Endothelial cell of umbilical vein (primary cell): ENCODE results near the gene CACNA1C. TPM values are rescaled to one million over a fixed set of nuclear protein-coding genes. Genes with fewer than 3 reads are reported as not detected.

Source experiments
- BruUV-seq: library from RNA; stranded (reverse); fragments of 400-500 nt; replicated peaks from 2 replicates; lab custom pipeline; 2021; lab: Mats Ljungman, UMichigan
- CTCF ChIA-PET: fragments of 300-600, 350-600 bp; sonication (Branson Sonifier 250); formaldehyde crosslinking; loops from one replicate; lab custom pipeline; 2021; ENCODE audit warnings: antibody characterized with exemption, inconsistent platforms; lab: Charles Lee
- POLR2A ChIA-PET: fragments of 300-600, 350-600 bp; sonication (Branson Sonifier 250); formaldehyde crosslinking; loops from one replicate; lab custom pipeline; 2021; ENCODE audit warnings: antibody characterized with exemption, inconsistent platforms; lab: Charles Lee
- DNase-seq: peaks from one replicate; pipeline ENCODE4 v3.0.0-alpha.2; 2011; ENCODE audit warnings: low read depth, low spot score
- FAIRE-seq: peaks from 2 replicates; lab custom pipeline; 2011; peaks lifted over from hg19 to GRCh38; lab: Jason Lieb, UNC
- H2AFZ ChIP-seq: 2 replicates; pipeline ENCODE4 v1.6.0; 2012; ENCODE audit warnings: low read depth, low read length, control low read depth, inconsistent platforms
- H3K27ac ChIP-seq: 2 replicates; pipeline ENCODE4 v1.5.1; 2011; ENCODE audit warnings: low read depth, mild to moderate bottlenecking, control low read depth, low read length, moderate library complexity; ENCODE audit not compliant: insufficient read depth
- H3K27me3 ChIP-seq, 2 experiments: 2 replicates each; pipeline versions ENCODE4 v1.6.0 to v1.6.1; 2011; ENCODE audit warnings: low read length in 2 of 2, mixed read lengths in 1 of 2; ENCODE audit not compliant: control insufficient read depth in 2 of 2, insufficient read depth in 2 of 2
- H3K36me3 ChIP-seq, 2 experiments: 2 replicates in 1 of 2; 3 replicates in 1 of 2; pipeline ENCODE4 v1.5.1; 2011; ENCODE audit warnings: low read length in 2 of 2, mild to moderate bottlenecking in 1 of 2, moderate library complexity in 1 of 2; ENCODE audit not compliant: control insufficient read depth in 2 of 2, insufficient read depth in 2 of 2; ENCODE audit errors: extremely low read depth in 1 of 2
- H3K4me1 ChIP-seq: 3 replicates; pipeline ENCODE4 v1.5.1; 2011; ENCODE audit warnings: mild to moderate bottlenecking, low read length; ENCODE audit not compliant: control insufficient read depth, insufficient read depth; ENCODE audit errors: extremely low read depth
- H3K4me2 ChIP-seq: 2 replicates; pipeline ENCODE4 v1.6.1; 2011; ENCODE audit warnings: low read length, control low read depth, mixed read lengths; ENCODE audit not compliant: insufficient read depth
- H3K4me3 ChIP-seq, 3 experiments: fragments of 200-600 bp in 1 of 3; sonication (generic), shearing (Covaris generic) in 1 of 3; replicated peaks in 1 of 3; 2 replicates each; pipeline ENCODE4 v1.5.1; 2011 to 2016; ENCODE audit warnings: control low read depth in 3 of 3, low read length in 3 of 3, mild to moderate bottlenecking in 2 of 3, inconsistent platforms in 1 of 3, low read depth in 1 of 3, moderate library complexity in 1 of 3; ENCODE audit not compliant: insufficient read depth in 1 of 3
- H3K79me2 ChIP-seq: 2 replicates; pipeline ENCODE4 v1.6.0; 2012; ENCODE audit warnings: low read length, inconsistent platforms; ENCODE audit not compliant: control insufficient read depth, insufficient read depth
- H3K9ac ChIP-seq: replicated peaks from 2 replicates; pipeline ENCODE3; 2011; ENCODE audit warnings: low read length, control low read depth; ENCODE audit not compliant: insufficient read depth; ENCODE audit errors: extremely low read depth
- H3K9me1 ChIP-seq: replicated peaks from 3 replicates; pipeline ENCODE4 v1.6.0; 2011; ENCODE audit warnings: mild to moderate bottlenecking, low read length; ENCODE audit not compliant: control insufficient read depth, insufficient read depth; ENCODE audit errors: extremely low read depth
- H3K9me3 ChIP-seq: replicated peaks from 2 replicates; pipeline ENCODE4 v1.5.1; 2012; ENCODE audit warnings: low read length, inconsistent platforms; ENCODE audit not compliant: control insufficient read depth, insufficient read depth
- H4K20me1 ChIP-seq: replicated peaks from 2 replicates; pipeline ENCODE3; 2011; ENCODE audit warnings: mild to moderate bottlenecking, low read length; ENCODE audit not compliant: control insufficient read depth, insufficient read depth; ENCODE audit errors: extremely low read depth
- EZH2 ChIP-seq: IDR thresholded peaks from 2 replicates; pipeline ENCODE4 v1.6.1; 2012; ENCODE audit warnings: borderline replicate concordance, low read depth, mild to moderate bottlenecking, moderate library complexity, low read length, inconsistent platforms; ENCODE audit not compliant: severe bottlenecking
- FOS ChIP-seq: IDR thresholded peaks from 2 replicates; pipeline ENCODE4 v1.6.1; 2011; ENCODE audit warnings: mild to moderate bottlenecking, low read length, moderate library complexity, borderline replicate concordance; ENCODE audit not compliant: insufficient read depth
- GATA2 ChIP-seq: IDR thresholded peaks from 2 replicates; pipeline ENCODE4 v1.7.0; 2011; ENCODE audit warnings: low read depth, mild to moderate bottlenecking, moderate library complexity, mixed read lengths, low read length; ENCODE audit not compliant: insufficient read length, insufficient read depth
- JUN ChIP-seq: IDR thresholded peaks from 2 replicates; pipeline ENCODE4 v1.6.1; 2011; ENCODE audit warnings: borderline replicate concordance, low read depth; ENCODE audit not compliant: insufficient read length, insufficient read depth
- MYC ChIP-seq: IDR thresholded peaks from one replicate; pipeline ENCODE4 v1.6.1; 2011; ENCODE audit warnings: mild to moderate bottlenecking, low read depth, low read length
- POLR2A ChIP-seq: IDR thresholded peaks from 2 replicates; pipeline ENCODE4 v1.6.1; 2012; ENCODE audit warnings: low read depth, mild to moderate bottlenecking, control low read depth, low read length
- POLR2AphosphoS5 ChIP-seq: IDR thresholded peaks from 2 replicates; pipeline ENCODE4 v1.6.1; 2012; ENCODE audit warnings: low read depth, mild to moderate bottlenecking, control low read depth, low read length, moderate library complexity; ENCODE audit not compliant: insufficient read depth
- dilution Hi-C: fragments of 300-500 bp; cut with MboI; formaldehyde crosslinking; loops from one replicate; pipeline ENCODE4 v1.15.0; 2019; ENCODE audit warnings: low sequenced_read_pairs; ENCODE audit not compliant: extremely low pct_ligation_motif_present
- intact Hi-C: fragments of 100-400 bp; cut with micrococcal nuclease; formaldehyde crosslinking; loops from one replicate; pipeline ENCODE4 v1.10.0; 2022
- polyA plus RNA-seq, 4 experiments: library from polyadenylated mRNA; depleted of rRNA in 3 of 4; stranded (reverse) in 3 of 4; unstranded in 1 of 4; fragments of >200 nt; gene quantifications; 2 replicates each; pipeline versions ENCODE4 v1.2.1 to v1.2.3, GENCODE V29; 2011 to 2012; ENCODE audit warnings: missing spikeins in 1 of 4
- total RNA-seq: library from RNA; stranded (reverse); gene quantifications from 2 replicates; pipeline ENCODE4 v1.2.3, GENCODE V29; 2021
- TF ChIP-seq, protein P1 (sequence below): IDR thresholded peaks from 2 replicates; pipeline ENCODE4 v1.6.1; 2011; ENCODE audit not compliant: insufficient read depth, insufficient read length
- TF ChIP-seq, protein P2 (sequence below), 2 donors: IDR thresholded peaks; 1 replicate in 1 of 2; 2 replicates in 1 of 2; pipeline ENCODE4 v1.5.1; 2011; ENCODE audit warnings: low read length in 2 of 2, mild to moderate bottlenecking in 2 of 2, moderate library complexity in 2 of 2, control low read depth in 1 of 2, inconsistent platforms in 1 of 2, low read depth in 1 of 2; ENCODE audit not compliant: insufficient read depth in 1 of 2; ENCODE audit errors: extremely low read depth in 1 of 2

Gene CACNA1C
- total and polyA plus RNA-seq, 2 donors (not counting 3 experiments of a cell fraction or from before 2014, with no cell fraction given): not detected

DNA sequence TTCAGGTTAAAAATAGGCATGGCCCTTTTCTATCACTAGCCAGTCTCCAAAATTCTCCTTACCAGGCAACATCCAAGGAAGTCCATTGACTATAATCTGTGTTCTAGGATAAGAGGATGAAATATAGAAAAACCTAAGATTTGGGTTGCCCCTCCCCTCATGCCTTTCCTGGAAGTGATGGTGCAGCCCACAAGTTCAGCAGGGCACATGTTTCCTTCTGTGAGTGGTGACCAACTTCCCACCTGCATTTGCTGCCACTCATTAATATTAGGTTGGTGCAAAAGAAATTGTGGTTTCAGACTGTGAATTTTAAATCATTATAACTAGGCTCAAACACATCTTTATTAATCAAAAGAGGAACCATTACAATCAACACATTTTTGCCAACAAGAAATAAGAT lies 491.4 kb downstream of the CACNA1C start:
- H4K20me1 ChIP-seq: no peaks in the 10 kb centered on the region
- no peak overlapping the region for H3K4me3 ChIP-seq
- H3K9me3 ChIP-seq: no peaks in the 10 kb centered on the region
- H3K27ac ChIP-seq: no peak overlapping the region
- intact Hi-C loops (no loop called here), dilution Hi-C loops (no loop called here)
- FAIRE-seq: no peak
- H3K79me2 ChIP-seq: no peaks in the 10 kb centered on the region
- no peak for DNase-seq
- ChIA-PET CTCF (no interaction called here), POLR2A (no interaction called here)
- H3K4me1 ChIP-seq: no peaks in the 10 kb centered on the region
- no TSS peak for BruUV-seq
- H3K27me3 ChIP-seq: no peaks in the 10 kb centered on the region
- no peak for TF ChIP-seq GATA2
- no peak for TF ChIP-seq MYC
- TF ChIP-seq POLR2AphosphoS5: no peak
- no peak for TF ChIP-seq JUN
- TF ChIP-seq EZH2: no peak
- TF ChIP-seq, protein P1, sequence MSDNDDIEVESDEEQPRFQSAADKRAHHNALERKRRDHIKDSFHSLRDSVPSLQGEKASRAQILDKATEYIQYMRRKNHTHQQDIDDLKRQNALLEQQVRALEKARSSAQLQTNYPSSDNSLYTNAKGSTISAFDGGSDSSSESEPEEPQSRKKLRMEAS: no peak
- TF ChIP-seq, protein P2, sequence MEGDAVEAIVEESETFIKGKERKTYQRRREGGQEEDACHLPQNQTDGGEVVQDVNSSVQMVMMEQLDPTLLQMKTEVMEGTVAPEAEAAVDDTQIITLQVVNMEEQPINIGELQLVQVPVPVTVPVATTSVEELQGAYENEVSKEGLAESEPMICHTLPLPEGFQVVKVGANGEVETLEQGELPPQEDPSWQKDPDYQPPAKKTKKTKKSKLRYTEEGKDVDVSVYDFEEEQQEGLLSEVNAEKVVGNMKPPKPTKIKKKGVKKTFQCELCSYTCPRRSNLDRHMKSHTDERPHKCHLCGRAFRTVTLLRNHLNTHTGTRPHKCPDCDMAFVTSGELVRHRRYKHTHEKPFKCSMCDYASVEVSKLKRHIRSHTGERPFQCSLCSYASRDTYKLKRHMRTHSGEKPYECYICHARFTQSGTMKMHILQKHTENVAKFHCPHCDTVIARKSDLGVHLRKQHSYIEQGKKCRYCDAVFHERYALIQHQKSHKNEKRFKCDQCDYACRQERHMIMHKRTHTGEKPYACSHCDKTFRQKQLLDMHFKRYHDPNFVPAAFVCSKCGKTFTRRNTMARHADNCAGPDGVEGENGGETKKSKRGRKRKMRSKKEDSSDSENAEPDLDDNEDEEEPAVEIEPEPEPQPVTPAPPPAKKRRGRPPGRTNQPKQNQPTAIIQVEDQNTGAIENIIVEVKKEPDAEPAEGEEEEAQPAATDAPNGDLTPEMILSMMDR (IDR thresholded peaks at IDR 0.05; ENCODE audit: extremely low read depth in 1 of 2, insufficient read depth in 1 of 2, low read depth in 1 of 2, low read length in 2 of 2): no peak
- no peak for TF ChIP-seq FOS
- no peak for TF ChIP-seq POLR2A
- no peak overlapping the region for H3K9ac ChIP-seq
- H3K4me2 ChIP-seq: no peak overlapping the region
- no peaks in the 10 kb centered on the region for H3K9me1 ChIP-seq
- H3K36me3 ChIP-seq: no peaks in the 10 kb centered on the region
- no peak overlapping the region for H2AFZ ChIP-seq
